ENCODE measurements around the gene CER1.
A peak's percentile ranks its signal among the peaks of the same experiment; 100 is the strongest.
"Not testable (repeated sequence)": the region's sequence is repeated elsewhere in the genome, so short reads cannot be mapped to it uniquely, and the experiment has no call there.

The CER1 gene

DNA sequence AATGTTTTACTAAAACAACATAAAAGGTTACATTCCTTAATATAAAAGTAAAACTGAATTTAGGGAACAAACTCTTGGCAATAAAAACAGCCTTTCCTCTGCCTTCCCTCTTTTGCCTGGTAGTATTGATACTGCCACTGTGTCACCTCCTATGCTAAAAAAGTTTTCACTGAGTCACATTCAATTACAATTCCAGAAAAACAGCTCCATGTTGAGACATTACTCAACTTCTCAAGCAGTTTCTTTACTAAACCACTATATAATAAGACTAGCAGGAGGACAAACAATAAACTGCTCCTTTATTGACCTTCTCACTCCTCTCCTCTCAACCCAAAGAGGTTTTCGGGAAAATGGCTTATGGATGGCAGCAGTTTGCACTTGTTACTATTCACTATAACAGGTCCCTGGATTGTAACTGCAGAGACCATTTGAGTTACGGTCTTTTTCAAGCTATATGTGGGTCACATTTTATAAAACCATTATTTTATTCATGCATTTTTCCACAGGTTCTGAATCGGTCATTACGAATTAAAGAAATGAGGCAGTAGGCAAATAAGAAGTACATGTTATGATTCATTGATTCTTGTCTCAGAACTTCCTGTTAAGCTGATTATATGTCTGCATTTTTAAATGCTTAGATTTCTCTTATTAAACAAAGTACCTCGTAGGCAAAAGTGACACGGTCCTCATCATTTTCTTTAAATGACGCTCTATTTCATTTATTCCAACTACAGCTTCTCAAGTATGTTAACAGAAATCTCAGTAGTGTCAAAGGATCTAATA lies 31.4 kb downstream of the CER1 start:
- Mint-ChIP-seq H3K9me3 (no peaks in the 10 kb centered on the region), H3K27me3 (no peaks in the 10 kb centered on the region), H3K4me1 (peaks cover 37% of the 10 kb centered on the region), H3K36me3 (peaks cover 10% of the 10 kb centered on the region), H3K4me3 (peak overlapping the region; percentile 27), H3K27ac (peak overlapping the region; percentile 88)

DNA sequence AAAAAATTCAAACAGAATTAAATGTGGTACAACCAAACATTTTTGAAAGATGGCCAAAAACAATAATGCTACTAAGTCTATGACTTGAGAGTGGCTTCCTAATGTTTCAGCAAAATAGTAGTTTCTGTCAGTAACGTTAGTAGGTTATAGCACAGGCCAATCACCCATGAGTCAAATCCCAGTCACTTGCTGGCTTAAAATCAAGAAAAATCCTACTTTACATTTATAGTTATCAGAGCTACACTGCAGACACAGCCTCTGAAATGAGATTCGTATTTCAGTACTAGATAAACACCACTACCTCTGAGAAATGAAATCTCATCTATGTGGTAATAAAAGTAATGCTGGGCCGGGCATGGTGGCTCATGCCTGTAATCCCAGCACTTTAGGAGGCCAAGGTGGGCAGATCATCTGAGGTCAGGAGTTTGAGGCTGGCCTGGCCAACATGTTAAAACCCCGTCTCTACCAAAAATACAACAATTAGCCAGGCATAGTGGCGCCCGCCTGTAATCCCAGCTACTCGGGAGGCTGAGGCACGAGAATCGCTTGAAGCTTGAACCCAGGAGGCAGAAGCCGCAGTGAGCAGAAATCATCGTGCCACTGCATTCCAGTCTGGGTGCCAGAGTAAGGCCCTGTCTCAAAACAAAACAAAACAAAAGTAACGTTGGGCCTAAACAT lies 35.4 kb downstream of the CER1 start:
- peaks cover 19% of the 10 kb centered on the region for H3K36me3 Mint-ChIP-seq
- no peaks in the 10 kb centered on the region for H3K27me3 Mint-ChIP-seq
- H3K4me1 Mint-ChIP-seq, result peaks cover 21% of the 10 kb centered on the region
- H3K4me3 Mint-ChIP-seq, result no peak overlapping the region
- H3K27ac Mint-ChIP-seq, result no peak overlapping the region
- H3K9me3 Mint-ChIP-seq, result no peaks in the 10 kb centered on the region

DNA sequence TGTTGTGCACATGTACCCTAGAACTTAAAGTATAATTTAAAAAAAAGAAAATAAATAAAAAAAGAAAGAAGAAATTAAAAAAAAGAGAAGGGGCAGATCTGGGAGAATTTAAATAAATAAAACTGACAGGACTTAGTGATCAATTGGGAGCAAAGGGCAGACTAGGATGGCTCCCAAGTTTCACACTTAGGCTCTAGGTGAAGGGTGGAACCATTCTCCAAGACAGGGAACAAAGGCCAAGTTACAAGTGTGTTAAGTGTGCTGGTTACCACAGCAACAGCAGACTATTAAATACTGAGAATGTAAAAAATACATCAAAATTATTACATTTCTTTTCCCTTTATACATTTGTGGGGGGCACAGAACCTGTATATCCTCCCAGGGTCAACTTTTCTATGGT lies 36.4 kb downstream of the CER1 start:
- H3K36me3 Mint-ChIP-seq, result peaks cover 20% of the 10 kb centered on the region
- no peaks in the 10 kb centered on the region for H3K9me3 Mint-ChIP-seq
- H3K4me1 Mint-ChIP-seq, result peaks cover 16% of the 10 kb centered on the region
- no peak overlapping the region for H3K27ac Mint-ChIP-seq
- no peak overlapping the region for H3K4me3 Mint-ChIP-seq
- no peaks in the 10 kb centered on the region for H3K27me3 Mint-ChIP-seq

DNA sequence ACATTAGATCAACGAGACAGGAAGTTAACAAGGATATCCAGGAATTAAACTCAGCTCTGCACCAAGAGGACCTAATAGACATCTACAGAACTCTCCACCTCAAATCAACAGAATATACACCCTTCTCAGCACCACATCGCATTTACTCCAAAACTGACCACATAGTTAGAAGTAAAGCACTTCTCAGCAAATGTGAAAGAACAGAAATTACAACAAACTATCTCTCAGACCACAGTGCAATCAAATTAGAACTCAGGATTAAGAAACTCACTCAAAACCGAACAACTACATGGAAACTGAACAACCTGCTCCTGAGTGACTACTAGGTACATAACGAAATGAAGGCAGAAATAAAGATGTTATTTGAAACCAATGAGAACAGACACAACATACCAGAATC lies 39.9 kb downstream of the CER1 start:
- not testable (repeated sequence) for H3K4me3 Mint-ChIP-seq, H3K4me1 Mint-ChIP-seq, H3K27me3 Mint-ChIP-seq, H3K27ac Mint-ChIP-seq, H3K9me3 Mint-ChIP-seq
- peaks cover 18% of the 10 kb centered on the region for H3K36me3 Mint-ChIP-seq

DNA sequence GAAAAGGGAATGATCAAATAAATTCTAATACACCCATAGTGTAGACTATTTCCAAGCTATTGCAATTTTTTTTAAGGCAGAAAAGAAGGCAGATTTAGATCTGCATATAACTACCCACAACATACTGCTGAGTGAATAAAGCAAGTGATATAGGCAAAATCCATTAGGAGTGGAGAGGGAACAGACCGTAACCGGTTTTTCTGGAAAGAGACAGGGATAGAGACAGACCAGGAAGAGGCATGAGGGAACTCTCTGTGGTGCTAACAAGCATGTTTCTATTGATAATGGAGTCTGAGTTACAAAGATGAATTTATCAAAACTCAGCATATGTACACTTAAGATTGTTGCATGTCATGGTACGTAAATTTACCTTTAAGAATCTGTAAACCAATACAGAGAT lies 43.8 kb downstream of the CER1 start:
- H3K27me3 Mint-ChIP-seq, result no peaks in the 10 kb centered on the region
- peaks cover 6% of the 10 kb centered on the region for H3K4me1 Mint-ChIP-seq
- no peak overlapping the region for H3K27ac Mint-ChIP-seq
- no peaks in the 10 kb centered on the region for H3K9me3 Mint-ChIP-seq
- no peak overlapping the region for H3K4me3 Mint-ChIP-seq
- H3K36me3 Mint-ChIP-seq, result peaks cover 15% of the 10 kb centered on the region

DNA sequence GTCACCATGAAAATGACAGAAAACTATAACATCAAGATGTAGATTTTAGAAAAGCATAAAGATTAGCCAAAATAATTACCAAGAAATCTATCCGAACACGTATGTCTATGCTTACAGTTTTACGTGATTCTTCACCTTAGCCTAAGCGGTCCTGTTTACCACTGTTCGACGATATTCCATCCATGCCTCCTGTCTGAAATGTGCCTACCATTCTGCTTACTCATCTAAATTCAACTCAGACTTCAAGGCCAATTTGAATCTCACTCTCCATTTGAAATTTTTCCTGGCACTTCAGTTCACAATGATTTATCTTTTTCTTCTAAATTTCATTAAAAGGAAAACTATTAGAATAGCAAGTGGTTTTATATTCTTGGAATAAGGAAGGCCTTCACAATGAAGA lies 44.7 kb downstream of the CER1 start:
- peaks cover 6% of the 10 kb centered on the region for H3K4me1 Mint-ChIP-seq
- H3K9me3 Mint-ChIP-seq, result no peaks in the 10 kb centered on the region
- peaks cover 14% of the 10 kb centered on the region for H3K36me3 Mint-ChIP-seq
- H3K27me3 Mint-ChIP-seq, result no peaks in the 10 kb centered on the region
- no peak overlapping the region for H3K27ac Mint-ChIP-seq
- no peak overlapping the region for H3K4me3 Mint-ChIP-seq

DNA sequence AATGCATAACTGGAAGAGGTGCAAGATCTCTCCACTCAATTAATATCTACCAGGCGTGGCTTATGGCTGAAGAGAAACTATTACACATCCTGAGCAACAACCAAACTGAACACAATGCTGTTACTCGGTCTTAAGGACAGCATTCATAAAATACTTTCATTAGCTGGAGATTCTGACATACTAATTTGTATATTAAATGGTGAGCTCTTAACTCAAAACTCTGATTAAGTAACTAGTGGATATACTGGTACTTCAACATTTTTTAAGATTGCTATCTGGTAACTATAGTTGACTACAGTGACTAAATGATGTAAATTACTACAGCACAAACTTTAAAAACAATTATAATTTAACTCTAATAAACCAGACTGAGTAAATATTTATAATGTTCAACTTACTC lies 45.1 kb downstream of the CER1 start:
- no peaks in the 10 kb centered on the region for H3K27me3 Mint-ChIP-seq
- H3K4me3 Mint-ChIP-seq, result no peak overlapping the region
- H3K4me1 Mint-ChIP-seq, result peaks cover 6% of the 10 kb centered on the region
- H3K27ac Mint-ChIP-seq, result no peak overlapping the region
- peaks cover 10% of the 10 kb centered on the region for H3K36me3 Mint-ChIP-seq
- no peaks in the 10 kb centered on the region for H3K9me3 Mint-ChIP-seq

DNA sequence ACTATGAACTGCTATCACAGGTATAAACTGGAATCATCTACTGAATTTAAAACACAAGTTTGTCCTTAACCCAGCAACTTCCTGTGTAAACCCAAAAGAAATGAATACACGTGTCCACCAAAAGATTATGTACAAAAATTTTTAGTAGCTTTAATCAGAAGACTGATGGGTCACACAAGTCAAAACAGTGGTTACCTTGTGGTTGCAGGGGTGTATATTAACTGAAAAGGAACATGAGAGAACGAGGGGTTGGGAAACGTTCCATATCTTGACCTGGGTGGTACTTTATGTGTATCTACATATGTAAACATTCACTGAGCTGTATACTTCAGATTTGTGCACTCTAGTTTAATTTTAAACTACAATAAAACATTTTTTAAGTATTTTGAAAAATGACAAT lies 47.9 kb downstream of the CER1 start:
- H3K4me3 Mint-ChIP-seq, result no peak overlapping the region
- H3K27ac Mint-ChIP-seq, result no peak overlapping the region
- no peaks in the 10 kb centered on the region for H3K4me1 Mint-ChIP-seq

DNA sequence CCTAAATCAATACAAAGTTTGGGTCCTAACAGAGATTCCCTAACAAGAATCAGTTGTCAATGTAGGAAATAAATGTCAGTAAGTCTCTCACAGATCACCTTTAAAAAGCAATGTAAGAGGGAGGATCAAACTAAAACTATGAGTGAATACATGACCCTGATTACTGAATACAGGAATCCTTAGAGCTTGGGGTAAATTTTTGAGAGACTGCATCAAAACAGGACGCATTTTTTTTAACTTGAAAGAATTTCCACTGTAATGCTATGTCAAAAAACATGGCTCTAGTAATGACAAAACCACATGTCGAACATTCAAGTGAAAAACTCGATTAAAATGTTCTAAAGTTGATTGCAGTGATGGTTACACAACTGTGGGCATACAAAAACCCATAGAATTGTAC lies 51.2 kb downstream of the CER1 start:
- Mint-ChIP-seq H3K36me3 (peaks cover 8% of the 10 kb centered on the region), H3K4me1 (no peaks in the 10 kb centered on the region), H3K4me3 (no peak overlapping the region), H3K27ac (no peak overlapping the region), H3K9me3 (no peaks in the 10 kb centered on the region), H3K27me3 (no peaks in the 10 kb centered on the region)

More for the DNA sequence above, 47.9 kb downstream of the CER1 start:
- Mint-ChIP-seq H3K27me3 (no peaks in the 10 kb centered on the region), H3K9me3 (no peaks in the 10 kb centered on the region), H3K36me3 (peaks cover 12% of the 10 kb centered on the region)

DNA sequence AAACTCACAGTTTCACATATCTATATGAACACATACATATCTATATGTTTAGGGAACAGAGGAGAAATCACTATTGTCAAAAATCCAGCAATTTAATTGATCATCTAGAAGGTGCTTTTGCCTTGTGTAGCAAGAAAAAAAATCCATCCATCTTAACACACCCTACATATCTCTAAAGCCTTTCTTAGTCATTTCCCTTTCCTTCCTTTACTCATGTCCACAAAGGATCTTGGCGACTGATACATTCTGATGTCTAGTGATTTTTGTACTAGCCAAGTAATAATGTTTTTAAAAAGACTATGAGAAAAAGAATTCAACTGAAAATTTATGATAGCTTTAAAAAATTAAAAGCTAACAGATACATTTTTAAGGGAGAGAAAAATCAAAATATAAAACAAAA lies 51.8 kb downstream of the CER1 start:
- no peaks in the 10 kb centered on the region for H3K4me1 Mint-ChIP-seq
- H3K27me3 Mint-ChIP-seq, result no peaks in the 10 kb centered on the region
- H3K9me3 Mint-ChIP-seq, result no peaks in the 10 kb centered on the region
- peaks cover 8% of the 10 kb centered on the region for H3K36me3 Mint-ChIP-seq
- no peak overlapping the region for H3K27ac Mint-ChIP-seq
- H3K4me3 Mint-ChIP-seq, result no peak overlapping the region

Measured in activated naive CD4-positive, alpha-beta T cell treated with anti-CD3 and anti-CD28 coated beads, Interleukin-2, amount 50 U/mL, for 24 hours (primary cell).